ENCODE data around the gene E4F1.
"Not testable (repeated sequence)": the region's sequence is repeated elsewhere in the genome, so short reads cannot be mapped to it uniquely, and the experiment has no call there.

Gene E4F1

DNA sequence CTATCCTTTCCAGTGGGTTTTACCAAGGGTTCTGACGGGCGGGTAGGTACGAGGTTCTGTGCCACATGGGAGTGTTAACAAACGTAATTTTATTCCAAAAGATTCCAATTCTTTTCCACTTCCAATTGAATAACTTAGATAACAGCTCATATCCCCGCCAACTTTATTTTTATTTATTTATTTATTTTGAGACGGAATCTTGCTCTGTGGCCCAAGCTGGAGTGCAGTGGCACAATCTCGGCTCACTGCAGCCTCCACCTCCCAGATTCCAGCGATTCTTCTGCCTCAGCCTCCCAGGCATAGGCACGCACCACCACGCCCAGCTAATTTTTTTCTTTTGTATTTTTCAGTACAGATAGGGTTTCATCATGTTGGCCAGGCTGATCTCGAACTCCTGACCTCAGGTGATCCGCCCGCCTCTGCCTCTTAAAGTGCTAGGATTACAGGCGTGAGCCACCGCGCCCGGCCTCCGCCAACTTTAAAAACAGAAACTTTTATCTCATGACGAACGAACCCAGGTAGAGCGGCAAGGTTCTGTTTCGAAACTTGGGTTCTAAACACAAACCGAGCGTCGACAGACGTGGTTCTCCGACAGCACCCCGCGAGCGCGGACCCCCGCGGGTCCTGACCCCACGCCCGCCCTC is 27.4 kb downstream of the E4F1 start:
- no peak for DNase-seq

DNA sequence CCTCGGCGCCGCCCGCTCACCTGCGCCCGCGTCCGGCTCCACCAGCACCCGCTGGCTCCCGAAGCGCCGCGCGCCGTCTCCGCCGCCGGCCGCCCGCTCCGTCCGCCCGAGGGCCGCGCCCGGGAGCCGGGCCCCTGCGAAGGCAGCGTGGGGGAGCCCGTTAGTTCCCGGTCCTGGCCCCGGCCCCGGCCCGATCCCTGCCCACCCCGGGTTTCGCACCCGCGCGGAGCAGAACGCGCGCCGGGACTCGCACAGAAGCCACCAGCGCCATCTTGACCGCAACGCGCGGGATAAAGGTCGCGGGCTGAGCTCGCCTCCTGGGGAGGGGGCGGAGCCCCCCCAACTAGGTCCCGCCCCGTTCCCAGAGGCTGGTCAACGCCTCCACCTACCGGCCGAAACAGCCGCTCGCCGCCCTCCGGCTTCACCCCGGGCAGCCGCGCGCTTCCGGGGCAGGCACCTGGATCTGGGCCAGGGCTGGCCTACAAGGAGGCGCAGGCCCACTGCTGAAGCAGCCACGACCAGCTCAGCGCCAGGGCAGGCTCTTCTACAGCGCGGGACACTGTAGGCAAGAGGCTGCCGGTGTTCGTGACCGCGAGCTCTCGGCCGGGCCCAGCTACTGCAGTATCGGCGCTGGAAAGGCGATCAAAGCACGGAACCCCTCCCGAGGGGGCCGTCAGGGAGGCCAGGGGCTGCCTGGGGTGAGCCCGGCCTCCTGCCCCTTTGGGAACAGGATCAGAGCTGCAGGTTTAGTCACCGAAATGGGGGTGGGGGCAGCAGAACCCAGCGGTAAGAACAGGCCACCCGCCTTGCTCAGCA is 28.1 kb downstream of the E4F1 start, which contains the start of gene ECI1:
Gene ECI1, minus strand, starts transcription at position 292 of the 816 bp plus-strand sequence. Its CDS starts 21 bp downstream, at position 271.
- DNase-seq: peak; percentile 46

- DNase-seq: no peak
Measured at GRCh38 chr16:2252806-2253148, 29.4 kb downstream of the E4F1 start.

- no peak for DNase-seq
Measured at GRCh38 chr16:2253293-2253692, 29.9 kb downstream of the E4F1 start.

DNA sequence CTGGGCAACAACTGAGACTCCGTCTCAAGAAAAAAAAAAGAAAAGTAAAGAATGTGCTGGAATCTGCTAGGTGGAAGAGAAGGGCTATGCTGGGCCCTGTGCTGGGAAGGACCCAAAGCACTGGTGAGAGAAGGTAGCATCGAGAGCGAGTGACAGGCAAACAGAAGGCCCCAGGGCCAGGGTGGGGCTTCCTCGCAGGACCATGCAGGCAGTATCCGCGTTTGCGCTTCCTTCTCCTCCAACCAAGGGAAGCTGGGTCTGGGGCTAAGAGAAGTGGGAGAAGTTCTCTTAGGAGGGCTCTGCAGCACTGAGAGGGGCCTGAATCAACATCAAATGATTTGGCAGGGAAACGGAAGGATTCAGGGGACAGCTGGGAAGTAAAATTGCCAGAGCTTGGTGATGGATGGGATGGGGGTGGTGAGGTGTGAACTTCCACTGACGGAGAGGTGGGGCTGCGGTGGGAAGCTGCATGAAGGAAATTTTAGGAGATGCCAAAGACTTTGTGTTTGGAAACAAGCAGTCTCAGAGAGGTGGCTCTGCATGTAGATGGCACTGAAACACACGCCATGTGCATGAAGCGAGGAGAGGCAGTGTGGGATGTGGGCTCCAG is 33.2 kb downstream of the E4F1 start:
- no peak for DNase-seq

DNA sequence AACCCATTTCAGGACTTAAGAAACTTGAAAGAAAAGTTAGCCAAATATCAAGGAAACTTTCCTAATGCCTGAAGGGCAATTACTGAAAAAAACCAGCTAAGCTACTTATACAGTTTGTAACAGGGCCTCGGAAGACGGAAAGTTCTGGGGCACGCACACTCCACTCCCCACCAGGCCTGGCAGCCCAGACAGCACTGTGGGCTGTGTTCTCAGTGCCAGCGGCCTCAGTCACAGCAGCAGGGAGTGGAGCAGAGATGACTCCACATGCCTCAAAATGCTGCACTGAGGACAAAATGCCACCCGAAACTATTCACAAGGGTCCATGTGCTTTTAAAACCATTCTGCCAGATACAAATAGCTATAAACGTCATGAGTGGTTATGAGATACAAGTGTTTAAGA is 34.3 kb downstream of the E4F1 start:
- no peak for DNase-seq

GRCh38 chr16:2258530-2258929 is 35.1 kb downstream of the E4F1 start:
- not testable (repeated sequence) for DNase-seq

DNA sequence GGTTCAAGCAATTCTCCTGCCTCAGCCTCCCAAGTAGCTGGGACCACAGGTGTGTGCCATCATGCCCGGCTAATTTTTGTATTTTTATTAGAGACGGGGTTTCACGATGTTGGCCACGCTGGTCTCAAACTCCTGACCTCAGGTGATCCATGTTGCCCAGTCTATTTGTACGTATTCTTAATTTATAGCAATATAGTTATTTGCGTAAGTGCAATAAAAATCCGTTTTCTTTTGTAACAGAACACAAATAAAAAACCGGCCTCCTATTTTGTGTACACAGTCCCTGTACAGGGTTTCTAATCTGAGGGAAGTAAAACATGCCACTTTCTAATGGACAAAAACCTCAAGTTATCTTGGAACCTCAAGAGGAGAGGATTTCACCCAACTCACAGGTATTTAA is 36.9 kb downstream of the E4F1 start:
- DNase-seq: no peak

- DNase-seq: not testable (repeated sequence)
Measured at GRCh38 chr16:2263026-2263425, 39.6 kb downstream of the E4F1 start.

DNA sequence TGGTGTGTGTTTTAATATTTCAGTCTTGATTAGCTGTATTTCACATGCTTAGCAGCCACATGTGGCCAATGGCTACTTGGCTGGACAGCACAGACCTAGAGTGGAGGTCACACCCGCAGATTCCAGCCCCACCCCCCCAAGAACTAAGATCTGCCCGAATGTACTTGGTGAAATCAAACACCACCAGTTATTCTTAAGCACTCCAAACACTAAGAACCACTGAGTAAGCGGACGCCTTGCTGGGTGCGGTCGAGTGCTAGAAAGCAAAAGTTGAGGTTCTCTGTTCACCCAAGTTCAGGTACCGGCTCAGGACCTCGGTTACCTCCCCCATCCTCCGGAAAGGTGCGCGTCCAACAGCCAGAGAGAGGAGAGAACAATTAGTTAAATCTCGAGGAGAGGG is 43.5 kb downstream of the E4F1 start:
- not testable (repeated sequence) for DNase-seq

GRCh38 chr16:2267505-2267912 is 44.1 kb downstream of the E4F1 start:
- not testable (repeated sequence) for DNase-seq

- peak; percentile 54 for DNase-seq
Measured at GRCh38 chr16:2267913-2268666, 44.7 kb downstream of the E4F1 start, which contains the start of gene RNPS1. RNPS1 (minus strand) TSS chr16:2268126; CDS start chr16:2264643, 3,483 bp downstream.

GRCh38 chr16:2270070-2270462 is 46.7 kb downstream of the E4F1 start:
- no peak for DNase-seq

GRCh38 chr16:2270588-2271470 is 47.4 kb downstream of the E4F1 start:
- no peak for DNase-seq

GRCh38 chr16:2271848-2272461 is 48.6 kb downstream of the E4F1 start:
- DNase-seq: no peak

DNA sequence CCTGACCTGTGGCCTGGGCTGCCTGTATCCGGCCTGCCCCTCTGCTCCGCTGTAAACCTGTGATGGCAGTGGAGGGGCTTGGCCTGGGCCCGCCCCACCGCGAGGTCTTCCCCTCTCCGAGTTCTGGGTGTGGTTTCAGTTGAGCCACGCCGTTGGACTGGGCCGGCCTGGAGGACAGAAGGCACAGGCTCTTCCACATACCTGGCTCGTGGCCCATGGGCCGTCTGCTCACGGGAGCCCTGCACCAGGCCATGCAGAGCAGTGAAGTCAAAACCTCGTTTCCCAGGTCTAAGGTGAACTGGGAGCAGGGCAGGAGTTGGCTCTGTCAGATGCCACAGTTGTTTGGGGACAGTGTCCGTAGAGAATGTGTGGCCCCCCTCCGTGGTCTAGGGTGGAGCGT is 50.1 kb downstream of the E4F1 start:
- DNase-seq: no peak

DNA sequence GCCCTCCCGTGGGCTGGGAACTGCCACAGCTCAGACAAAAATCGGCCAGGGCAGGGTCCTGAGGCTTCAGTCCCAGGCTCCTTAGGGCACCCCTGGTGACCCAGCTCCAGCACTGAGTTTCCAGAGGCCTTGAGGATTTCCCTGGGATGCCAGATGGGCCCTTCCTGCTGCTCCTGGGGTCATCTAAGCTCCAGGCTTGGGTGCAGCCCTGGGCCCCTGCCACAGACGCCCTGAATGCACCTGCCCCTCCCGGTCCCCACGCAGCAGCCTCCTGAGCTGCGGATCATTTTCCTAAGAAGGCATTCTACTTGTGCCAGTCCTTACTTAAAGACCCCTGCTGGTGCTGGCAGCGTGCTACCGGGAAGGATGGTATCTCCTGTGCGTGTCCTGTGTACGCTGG is 50.5 kb downstream of the E4F1 start:
- DNase-seq: no peak

- DNase-seq: no peak
Measured at GRCh38 chr16:2275476-2276367, 52.3 kb downstream of the E4F1 start.

- no peak for DNase-seq
Measured at GRCh38 chr16:2276368-2277195, 53.2 kb downstream of the E4F1 start.

Measured in NCI-H2081 treated with DMSO at 0.1 percent for 48 hours (cell line).